SW 1271 (cell line): ENCODE measurements around the gene SLC17A7.

Experiments used
- DNase-seq, 2 experiments: peaks; one replicate each; lab custom pipeline; 2025; lab: John Stamatoyannopoulos, UW

SLC17A7 gene

DNA sequence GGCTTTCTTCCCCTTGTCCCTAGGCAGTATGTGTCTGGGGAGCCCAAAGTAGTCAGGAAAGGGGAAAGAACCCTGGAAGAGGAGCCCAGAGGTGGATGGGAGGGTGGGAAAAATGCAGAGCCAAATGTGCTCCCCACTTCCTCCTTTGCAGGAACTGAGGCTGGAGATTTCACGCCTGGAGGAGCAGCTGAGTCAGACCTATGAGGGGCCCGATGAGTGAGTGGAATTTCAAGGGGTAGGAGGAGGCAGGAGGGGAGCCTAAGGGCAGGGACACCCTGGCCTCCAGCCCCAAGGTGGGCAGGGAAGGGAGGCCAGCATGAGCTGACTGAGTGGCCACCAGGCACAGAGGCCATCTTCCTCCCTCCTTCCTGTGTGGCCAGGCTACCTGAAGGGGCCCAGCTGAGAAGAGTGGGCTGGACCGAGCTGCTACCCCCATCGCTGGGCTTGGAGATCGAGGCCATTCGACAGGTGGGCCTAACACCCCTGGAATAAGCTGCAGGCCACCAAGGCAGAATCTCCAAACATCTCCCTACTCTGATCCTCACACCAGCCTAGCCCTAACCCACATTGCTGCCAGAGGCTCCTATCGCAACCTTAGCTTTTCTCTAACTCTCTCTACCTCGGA lies 32.4 kb downstream of the SLC17A7 start:
- DNase-seq: no peak

DNA sequence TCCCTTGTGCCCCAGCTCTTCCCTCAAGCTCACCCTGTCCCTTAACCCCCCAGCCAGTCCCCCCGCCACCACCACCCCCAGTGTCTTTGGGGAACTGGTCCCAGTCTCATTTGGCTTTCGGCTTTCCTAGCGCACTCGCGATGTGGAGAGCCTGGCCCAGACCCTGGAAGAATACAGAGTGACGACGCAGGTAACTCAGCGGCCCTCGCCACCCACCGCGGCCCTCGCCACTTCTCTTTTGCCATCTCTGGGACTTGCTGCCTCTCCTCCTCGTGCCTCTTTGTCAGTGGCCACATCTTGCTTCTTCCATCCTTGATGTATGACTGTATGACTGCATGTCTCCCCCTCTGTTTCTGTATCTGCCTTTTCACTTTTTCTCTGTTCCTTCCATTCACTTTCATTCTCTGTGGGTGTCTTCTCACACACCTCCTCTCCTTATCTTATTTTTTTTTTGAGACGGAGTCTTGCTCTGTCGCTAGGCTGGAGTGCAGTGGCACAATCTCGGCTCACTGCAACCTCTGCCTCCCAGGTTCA lies 33.8 kb downstream of the SLC17A7 start:
- DNase-seq: no peak

DNA sequence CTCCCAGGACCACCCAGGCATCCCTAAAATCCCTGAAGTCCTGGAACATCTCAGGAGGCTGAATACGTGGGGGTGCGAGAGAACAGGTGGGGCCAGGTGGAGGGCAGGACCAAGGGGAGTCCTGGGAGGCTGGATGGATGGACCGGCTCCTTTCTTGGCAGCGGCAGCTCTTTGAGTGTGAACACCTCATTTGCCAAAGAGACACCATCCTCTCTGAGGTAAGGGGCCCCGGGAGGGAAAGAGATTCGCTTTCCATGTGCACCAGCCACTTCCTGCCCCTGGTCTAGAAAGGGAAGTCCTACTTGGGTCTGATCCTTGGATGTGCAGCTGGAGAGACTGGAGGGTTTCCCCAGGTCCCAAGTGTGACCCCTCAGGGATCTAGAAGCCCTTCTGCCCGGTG lies 34.2 kb downstream of the SLC17A7 start:
- no peak for DNase-seq

DNA sequence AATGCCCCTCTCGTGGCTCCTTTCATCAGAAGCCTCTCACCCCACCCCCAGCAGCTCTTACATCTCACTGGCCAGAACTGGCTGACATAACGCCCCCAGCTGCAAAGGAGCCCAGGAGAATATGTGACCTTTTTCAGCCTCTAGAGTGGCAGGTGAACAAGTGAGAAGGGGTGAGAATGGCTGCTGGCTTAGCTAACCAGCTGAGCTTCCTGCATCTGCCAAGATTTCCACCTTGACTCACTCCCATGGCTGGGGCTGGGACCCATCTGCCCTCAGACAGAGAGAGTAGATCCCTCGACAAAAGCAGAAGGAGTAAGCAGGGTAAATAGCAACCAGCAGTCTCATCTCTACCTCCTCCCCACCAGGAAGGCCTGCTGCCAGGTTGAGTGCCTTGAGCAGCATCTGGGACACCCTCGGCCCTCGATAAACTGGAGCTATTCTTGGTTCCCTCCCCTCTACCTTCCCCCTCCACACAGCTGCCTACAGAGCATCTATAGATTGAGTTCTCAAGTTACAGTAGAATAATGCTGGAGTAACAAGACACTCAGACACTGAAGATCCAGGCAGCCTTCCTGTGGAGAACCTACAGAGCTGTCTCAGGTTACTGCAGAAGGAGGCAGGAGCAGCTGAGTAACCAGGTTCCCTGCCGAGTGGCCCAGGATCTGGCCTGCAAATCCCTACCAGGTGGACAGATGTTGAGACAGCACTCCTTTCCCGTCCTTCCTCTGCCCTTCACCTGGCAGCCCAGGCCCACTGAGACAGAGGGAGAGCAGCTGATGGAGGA lies 37.7 kb downstream of the SLC17A7 start:
- peak in 1 of 2 experiments; percentile 24 for DNase-seq

DNA sequence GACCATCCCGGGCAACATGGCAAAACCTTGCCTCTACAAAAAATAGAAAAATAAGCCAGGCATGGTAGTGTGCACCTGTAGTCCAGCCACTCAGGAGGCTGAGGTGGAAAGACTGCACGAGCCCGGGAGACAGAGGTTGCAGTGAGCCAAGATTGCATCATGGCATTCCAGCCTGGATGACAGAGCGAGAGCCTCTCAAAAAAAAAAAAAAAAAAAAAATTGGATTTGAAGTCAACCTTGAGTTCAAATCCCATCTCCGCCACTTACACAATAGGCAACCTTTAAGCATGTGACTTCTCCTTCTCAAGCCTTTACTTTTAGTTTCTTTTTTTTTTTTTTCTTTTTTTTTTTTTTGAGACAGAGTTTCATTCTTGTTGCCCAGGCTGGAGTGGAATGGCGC lies 41.3 kb downstream of the SLC17A7 start:
- no peak for DNase-seq

DNA sequence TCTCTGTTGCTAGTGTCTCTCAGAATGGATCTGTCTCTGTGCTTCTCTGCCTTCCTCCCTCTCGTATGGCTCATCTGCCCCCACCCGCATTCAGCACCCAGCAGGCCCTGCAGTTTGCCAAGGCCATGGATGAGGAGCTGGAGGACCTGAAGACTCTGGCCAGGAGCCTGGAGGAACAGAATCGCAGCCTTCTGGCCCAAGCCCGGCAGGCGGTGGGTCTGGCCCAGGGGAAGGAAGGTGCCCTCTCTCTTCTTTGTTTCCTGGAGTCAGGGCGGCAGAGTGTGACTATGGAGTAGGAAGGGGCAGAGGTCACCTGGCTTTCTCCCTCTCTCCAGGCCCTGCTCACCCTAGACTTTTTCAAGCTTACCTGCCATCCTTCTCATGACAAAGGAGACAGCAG lies 42.4 kb downstream of the SLC17A7 start:
- no peak for DNase-seq

DNA sequence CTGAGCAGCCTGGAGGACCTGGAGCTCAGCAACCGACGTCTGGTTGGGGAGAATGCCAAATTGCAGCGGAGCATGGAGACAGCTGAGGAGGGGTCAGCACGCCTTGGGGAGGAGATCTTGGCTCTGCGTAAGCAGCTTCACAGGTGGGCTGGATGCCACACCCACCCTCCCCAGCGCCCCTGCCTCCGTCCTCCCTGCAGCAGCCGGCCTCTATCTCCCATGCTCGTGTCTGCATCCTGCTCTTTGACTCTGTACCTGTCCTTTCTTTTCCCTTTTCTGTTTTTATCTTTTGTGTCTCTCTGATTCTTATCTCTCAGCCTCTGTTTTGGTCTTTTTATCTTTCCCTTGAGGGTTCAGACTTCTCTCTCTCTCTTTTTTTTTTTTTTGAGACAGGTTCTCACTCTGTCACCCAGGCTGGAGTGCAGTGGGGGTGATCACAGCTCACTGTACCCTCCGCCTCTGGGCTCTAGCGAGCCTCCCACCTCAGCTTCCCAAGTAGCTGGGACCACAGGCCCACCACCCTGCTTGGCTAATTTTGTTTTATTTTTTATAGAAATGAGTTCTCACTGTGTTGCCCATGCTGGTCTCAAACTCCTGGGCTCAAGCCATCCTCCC lies 43.2 kb downstream of the SLC17A7 start:
- DNase-seq: no peak

DNA sequence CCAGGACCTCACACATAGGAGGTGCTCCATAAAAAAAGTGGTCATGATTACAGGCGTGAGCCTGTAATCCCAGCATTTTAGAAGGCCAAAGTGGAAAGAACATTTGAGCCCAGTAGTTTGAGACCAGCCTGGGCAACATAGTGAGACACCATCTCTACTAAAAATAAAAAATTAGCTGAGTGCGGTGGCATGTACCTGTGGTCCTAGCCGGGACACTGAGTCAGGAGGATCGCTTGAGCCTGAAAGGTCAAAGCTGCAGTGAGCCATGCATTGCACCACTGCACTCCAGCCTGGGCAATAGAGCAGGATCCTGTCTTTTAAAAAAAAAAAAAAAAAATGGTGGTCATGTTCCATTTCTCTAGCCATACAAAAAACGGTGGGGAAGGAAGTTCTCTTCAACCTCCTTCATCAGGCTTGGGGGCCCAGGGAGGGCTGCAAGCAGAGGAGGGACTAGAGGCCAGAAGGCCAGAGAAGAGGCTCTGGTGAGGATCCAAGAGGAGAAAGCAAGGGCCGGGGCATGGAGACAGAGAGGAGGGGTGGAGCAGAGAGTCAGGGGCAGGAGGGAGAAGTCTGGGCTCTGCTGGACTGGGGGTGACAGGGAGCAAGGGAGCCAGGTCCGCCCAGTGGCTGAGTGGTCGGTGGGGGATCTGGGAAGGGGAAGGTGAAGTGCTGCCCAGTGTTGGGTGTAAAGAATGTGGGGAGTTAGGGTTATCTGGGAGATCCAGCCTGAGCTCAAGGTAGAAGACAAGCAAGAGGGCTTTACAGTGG lies 44.4 kb downstream of the SLC17A7 start:
- no peak for DNase-seq

DNA sequence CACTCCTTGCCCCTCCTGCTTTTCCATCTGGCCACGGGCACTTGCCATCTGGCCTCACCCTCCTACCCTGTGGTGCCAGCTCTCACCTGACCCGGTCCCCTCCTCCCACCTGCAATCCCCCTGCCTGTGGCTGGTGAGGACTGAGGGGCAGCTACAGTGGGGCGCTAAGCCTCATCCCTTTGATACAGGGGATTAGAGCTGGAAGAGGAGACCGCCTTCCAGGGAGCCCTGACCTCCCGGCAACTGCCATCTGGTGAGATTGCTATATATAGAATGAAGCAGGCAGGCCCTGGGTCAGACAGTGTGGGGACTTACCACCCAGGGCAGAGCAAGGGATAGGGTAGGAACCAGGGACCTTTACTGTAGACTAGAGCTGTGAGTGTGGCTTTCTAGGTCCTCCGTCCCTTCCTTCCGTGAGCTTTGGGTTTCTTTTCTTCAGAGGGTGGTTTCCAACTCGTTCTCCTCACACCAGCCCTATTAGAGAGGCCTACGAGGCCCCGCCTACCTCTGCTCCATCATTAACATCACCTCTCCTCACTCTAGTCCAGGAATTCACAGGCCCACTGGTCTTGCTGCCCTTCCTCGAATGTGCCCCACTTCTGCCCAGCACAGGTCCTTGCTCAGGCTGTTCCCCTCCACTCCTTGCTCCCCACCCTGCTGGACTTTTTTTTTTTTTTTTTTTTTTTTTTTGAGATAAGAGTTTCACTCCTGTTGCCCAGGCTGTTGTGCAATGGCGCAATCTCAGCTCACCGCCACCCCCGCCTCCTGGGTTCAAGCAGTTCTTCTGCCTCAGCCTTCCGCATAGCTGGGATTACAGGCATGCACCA lies 45.5 kb downstream of the SLC17A7 start:
- DNase-seq: no peak

DNA sequence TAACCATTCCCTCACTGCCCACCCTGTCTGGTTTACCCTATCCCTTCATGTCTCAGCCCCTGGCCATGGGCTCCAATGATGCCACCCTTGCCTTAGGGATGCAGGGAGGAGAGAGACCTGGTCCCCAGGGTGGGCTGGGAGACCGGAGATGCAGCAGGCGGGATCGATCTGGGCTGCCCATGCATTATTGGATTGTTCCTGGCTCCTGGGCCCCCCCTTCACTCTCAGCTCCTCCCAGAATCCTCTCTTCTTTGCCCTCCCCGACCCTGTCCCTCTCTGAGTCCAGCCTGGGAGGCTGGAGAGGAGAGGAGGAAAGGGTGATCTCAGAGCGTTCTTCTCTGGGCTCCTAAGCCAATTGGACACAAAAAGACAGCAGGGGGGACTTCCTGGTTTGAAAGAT lies 47.4 kb downstream of the SLC17A7 start:
- no peak for DNase-seq

DNA sequence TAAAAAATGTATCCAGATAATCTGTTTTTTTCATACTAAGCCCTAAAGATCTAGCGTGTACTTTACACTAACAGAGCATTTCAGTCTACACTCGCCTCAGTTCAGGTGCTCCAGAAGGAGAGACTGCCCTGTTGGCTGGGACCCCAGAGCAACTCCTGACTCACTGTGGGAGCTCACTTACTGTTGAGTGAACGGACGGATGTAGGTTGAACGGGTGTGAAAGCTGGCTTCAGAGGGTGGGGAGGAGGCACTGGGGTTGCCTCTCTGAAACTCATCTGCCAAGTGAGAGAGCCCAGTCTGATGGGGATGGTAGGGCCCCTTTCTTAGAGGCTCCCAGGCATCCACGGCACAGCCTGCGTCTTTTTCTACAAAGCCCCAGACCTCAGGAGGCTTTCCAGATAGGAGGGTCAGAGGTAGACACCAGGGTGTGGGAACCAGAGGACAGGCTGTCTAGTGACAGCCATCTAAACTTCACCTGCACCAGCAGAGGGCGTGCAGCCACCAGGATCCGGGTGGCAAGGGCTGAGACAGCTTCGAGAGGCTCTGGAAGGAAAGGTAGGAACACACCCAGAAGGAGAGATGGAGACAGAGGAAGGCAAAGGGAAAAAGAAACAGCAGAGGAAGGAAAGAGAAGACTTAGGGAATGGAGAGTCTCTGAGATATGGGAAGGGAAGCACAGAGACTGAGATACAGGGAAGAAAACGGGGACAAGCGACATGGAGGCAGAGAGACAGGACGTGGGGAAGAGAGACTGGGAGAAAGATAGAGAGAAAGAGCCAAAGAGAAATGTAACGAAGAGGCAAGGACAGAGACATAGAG lies 49.5 kb downstream of the SLC17A7 start:
- DNase-seq: peak; percentile 13 to 60

DNA sequence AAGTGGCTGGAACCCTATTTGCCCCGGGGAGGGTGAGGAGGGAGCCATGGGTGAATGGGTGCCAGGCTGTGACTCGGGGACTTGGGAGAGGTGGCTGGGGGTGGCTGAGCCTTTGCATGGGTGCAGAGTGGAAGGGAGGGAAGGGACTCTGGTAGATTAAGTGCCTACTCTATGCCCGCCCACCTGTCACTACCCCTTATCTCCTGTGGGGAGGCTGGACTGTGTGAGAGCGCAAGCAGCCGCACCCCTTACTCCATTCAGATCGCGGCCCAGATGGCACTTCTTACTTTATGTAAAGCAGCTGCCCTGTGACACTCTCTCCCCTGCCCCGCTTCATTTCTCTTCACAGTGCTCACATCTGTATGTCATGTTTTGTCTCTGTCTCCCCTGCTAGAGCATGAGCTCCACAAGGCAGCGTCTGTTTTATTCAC lies 50.4 kb downstream of the SLC17A7 start:
- DNase-seq: no peak

DNA sequence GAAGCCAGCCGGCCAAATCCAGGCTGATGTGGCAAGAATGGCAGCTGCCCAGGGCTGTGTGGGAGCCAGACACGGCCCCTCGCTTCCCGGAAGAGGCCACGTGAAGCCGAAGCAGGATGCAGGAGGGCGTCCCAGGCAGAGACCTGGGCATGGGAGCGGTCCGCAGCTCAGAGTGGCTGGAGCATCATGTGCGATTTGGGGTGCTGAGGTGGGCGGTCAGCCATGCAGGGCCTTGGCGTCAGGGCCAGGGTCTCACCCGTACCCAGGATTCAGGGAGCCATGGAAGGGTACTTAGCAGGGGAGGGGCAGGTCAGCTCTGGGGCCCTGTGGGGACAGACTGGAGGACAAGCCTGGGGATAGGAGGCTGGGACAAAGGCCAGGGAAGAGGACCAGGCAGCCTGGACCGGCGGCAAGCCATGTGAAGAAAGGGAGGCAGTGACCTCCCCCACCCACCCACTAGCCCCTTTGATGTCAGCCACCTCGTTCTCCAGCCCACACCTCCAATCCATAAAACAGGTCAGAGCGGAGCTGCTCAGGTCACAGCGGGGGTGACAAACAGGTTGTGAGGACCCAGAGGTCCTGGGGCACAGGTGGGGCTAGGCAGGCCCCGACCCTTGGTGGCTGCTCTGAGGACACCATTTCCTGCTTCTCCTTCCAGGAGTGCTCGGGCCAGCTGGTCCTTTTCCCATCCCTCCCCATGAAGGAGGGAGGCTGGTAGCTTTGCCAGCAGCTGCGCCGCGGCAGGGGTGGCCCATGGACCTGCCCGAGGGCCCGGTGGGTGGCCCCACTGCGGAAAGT lies 51.0 kb downstream of the SLC17A7 start:
- DNase-seq: no peak

DNA sequence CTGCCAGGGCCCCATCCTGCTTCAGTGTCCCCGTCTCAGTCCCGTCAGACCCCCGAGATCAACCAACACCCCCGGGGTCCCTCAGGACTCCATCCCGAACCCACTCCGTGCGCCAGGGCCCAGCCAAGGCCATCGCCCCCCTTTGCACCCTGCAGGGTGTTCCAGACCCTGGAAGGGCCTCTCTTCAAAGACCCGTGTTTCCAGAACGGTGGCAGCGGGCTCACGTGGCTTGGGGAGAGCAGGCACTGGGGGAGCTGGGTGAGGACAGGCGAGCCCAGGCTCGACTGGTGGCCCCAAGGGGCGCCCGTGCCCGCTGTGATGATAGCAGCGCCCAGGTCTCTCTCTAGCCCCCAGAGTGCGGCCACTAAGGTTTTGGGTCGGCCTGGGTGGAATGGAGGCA lies 51.9 kb downstream of the SLC17A7 start:
- DNase-seq: no peak

DNA sequence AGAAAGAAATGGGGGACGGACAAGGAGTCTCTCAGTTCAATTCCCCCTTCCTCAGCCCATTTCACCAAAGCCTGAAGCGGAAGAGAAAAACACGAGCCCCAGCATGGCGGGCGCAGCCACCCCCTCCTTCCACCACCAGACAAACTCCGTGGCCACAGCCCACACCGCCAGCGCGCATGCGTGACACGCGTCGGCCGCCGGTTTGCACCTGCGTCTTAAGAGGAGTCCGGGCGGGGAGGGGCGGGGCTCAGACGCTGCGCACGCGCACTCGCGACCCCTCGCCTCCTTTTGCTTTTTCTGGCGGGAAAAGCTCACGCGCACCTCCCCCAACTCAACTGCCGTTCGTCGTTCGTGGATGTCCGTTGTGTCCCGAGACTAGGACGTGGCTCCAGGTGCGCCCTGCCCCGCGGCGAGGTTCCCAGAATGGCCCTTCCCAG lies 53.4 kb downstream of the SLC17A7 start, which contains the start of gene KASH5:
KASH5 (plus strand) TSS at position 314 of the 437 bp plus-strand sequence. CDS start 2,635 bp downstream, outside the sequence.
- DNase-seq: peak; percentile 57 to 86

DNA sequence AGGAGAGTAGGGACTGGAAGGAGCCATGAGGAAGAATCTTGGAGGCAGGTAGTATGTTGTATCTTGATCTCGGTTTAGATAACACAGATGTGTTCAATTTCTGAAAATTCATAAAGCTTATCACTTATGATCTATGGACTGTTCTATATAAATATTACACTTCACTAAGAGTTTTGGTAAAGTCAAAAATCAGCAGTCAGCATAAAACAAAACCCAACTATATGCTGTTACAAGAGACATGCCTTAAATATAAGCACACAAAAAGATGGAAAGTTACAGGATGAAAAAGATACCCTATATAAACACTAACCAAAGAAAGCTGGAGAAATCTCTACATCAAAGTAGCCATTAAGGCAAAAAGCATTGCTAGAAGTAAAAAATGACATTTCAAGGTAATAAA lies 57.7 kb downstream of the SLC17A7 start:
- no peak for DNase-seq

DNA sequence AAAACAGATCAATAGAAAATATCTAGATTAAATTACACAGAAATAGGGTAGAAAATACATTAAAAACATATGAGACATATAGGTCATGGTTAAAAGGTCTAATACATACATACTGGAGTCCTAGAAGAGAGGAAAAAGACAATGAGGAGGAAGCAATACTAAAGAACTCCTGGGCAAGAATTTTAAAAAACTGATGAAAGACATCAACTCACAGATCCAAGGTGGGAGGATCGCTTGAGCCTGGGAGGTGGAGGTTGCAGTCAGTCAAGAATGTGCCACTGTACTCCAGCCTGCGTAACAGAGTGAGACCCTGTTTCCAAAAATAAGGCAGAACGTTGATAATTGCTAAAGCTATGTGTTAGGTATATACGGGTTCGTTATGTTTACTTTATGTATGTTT lies 58.7 kb downstream of the SLC17A7 start:
- no peak for DNase-seq

DNA sequence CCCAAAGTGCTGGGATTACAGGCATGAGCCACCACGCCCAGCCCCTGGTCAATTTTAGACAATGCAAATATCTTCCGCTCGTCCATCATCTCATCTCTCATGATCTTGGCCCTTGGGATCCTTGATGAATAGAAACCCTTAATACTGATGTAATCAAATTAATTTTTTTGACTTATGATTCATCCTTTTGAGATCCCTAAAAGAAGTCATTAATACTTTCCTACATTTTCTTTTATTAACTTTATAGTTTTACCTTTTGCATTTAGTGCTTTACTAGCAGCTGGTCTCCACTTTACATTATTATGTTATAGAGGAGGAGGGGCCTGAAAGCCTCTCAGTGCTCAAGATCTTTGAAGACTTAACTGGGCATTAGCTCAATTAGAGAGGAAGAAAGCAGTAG lies 60.9 kb downstream of the SLC17A7 start:
- DNase-seq: no peak
